SH-SY5Y (cell line): ENCODE measurements around the gene TMEM98.

Source experiments
- GATA2 ChIP-seq: IDR thresholded peaks from 2 replicates; pipeline ENCODE4 v1.6.1; 2011; ENCODE audit warnings: mild to moderate bottlenecking, low read depth, low read length
- GATA3 ChIP-seq: IDR thresholded peaks from 2 replicates; pipeline ENCODE4 v1.6.1; 2011; ENCODE audit warnings: low read depth, mild to moderate bottlenecking, low read length, moderate library complexity

DNA sequence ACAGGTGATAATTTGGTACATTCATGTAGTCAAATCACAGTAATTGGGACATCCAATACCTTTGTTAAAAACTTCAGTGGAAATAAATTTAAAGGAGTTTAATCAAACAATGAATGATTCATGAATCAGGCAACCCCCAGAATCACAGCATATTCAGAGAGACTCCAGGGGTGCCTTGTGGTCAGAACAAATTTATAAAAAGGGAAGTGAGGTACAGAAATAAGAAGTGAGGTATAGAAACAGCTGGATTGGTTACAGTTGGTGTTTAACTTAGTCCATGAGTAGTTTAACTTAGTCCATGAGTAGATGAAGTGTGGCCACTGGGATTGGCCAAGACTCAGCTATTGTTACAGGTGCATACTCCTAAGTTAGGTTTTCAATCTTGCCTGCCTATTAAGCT, 25.1 kb downstream of the TMEM98 start:
- no peak for TF ChIP-seq GATA2
- TF ChIP-seq GATA3, result no peak
